Measurements from ENCODE around the gene DIPK2B. TPM values are rescaled to one million over a fixed set of nuclear protein-coding genes. Genes with fewer than 3 reads are reported as not detected.

DIPK2B gene
- total RNA-seq, 1 donor from 2014 or later, result not detected

- Histone ChIP-seq H3K9me3 (ENCODE audit: low read depth) (no peaks in the 10 kb centered on the region), H3K4me3 (no peak overlapping the region), H3K79me2 (ENCODE audit: low read depth) (no peaks in the 10 kb centered on the region), H3K36me3 (no peaks in the 10 kb centered on the region), H3K4me1 (no peaks in the 10 kb centered on the region), H3F3A (ENCODE audit: low read depth) (no peaks in the 10 kb centered on the region), H3K4me2 (no peak overlapping the region), H3K27me3 (no peaks in the 10 kb centered on the region), H3K27ac (no peak overlapping the region), H2AFZ (replicated peaks) (no peak overlapping the region), H3K9ac (no peak overlapping the region), H4K20me1 (ENCODE audit: low read depth) (no peaks in the 10 kb centered on the region)
- peaks cover 3% of the 10 kb centered on the region for H3K27me3 Mint-ChIP-seq (ENCODE audit: insufficient read depth, low read depth)
- peaks cover 12% of the 10 kb centered on the region for H3K4me1 Mint-ChIP-seq
- H3K4me3 Mint-ChIP-seq, result peak overlapping the region; percentile 71
- TF ChIP-seq, protein P1, sequence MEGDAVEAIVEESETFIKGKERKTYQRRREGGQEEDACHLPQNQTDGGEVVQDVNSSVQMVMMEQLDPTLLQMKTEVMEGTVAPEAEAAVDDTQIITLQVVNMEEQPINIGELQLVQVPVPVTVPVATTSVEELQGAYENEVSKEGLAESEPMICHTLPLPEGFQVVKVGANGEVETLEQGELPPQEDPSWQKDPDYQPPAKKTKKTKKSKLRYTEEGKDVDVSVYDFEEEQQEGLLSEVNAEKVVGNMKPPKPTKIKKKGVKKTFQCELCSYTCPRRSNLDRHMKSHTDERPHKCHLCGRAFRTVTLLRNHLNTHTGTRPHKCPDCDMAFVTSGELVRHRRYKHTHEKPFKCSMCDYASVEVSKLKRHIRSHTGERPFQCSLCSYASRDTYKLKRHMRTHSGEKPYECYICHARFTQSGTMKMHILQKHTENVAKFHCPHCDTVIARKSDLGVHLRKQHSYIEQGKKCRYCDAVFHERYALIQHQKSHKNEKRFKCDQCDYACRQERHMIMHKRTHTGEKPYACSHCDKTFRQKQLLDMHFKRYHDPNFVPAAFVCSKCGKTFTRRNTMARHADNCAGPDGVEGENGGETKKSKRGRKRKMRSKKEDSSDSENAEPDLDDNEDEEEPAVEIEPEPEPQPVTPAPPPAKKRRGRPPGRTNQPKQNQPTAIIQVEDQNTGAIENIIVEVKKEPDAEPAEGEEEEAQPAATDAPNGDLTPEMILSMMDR (IDR thresholded peaks at IDR 0.05), result no peak
- TF ChIP-seq EZH2 (IDR thresholded peaks at IDR 0.05) (no peak), EZH2phosphoT487 (IDR thresholded peaks at IDR 0.05) (no peak)
- peak overlapping the region; percentile 65 for H3K27ac Mint-ChIP-seq
- DNase-seq (ENCODE audit: low spot score), result no peak
- H3K36me3 Mint-ChIP-seq, result no peaks in the 10 kb centered on the region
- H3K9me3 Mint-ChIP-seq, result no peaks in the 10 kb centered on the region
Observed at GRCh38 chrX:45187731-45188130, 12.9 kb downstream of the DIPK2B start.

DNA sequence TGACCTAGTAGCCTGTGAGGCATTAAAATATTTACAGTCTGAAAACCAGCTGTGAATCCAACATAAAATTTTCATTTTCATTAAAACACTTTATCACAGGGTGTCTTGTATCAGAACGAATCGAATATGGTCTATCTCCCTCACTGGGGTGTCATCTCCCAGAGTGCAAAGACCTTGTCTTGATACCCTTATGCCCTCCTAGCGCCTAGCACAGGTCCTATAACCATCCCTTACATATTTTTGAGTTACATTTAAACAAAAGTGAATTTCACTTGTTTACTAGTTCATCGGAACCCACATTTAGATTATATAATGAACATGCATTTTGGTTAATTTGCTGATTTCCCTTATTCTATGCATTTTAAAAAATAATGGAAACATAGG, 14.0 kb downstream of the DIPK2B start:
- Histone ChIP-seq H3K4me3 (no peak overlapping the region), H3K27me3 (no peaks in the 10 kb centered on the region), H3K4me2 (no peak overlapping the region), H3K36me3 (no peaks in the 10 kb centered on the region), H3F3A (ENCODE audit: low read depth) (no peaks in the 10 kb centered on the region), H3K9ac (no peak overlapping the region), H3K9me3 (ENCODE audit: low read depth) (no peaks in the 10 kb centered on the region), H2AFZ (replicated peaks) (no peak overlapping the region), H3K4me1 (no peaks in the 10 kb centered on the region), H3K27ac (no peak overlapping the region), H3K79me2 (ENCODE audit: low read depth) (no peaks in the 10 kb centered on the region), H4K20me1 (ENCODE audit: low read depth) (no peaks in the 10 kb centered on the region)
- Mint-ChIP-seq H3K36me3 (no peaks in the 10 kb centered on the region), H3K27me3 (ENCODE audit: insufficient read depth, low read depth) (peaks cover 3% of the 10 kb centered on the region), H3K27ac (peak overlapping the region; percentile 64), H3K9me3 (no peaks in the 10 kb centered on the region), H3K4me3 (no peak overlapping the region), H3K4me1 (peaks cover 12% of the 10 kb centered on the region)
- no peak for DNase-seq (ENCODE audit: low spot score)
- TF ChIP-seq EZH2 (IDR thresholded peaks at IDR 0.05) (no peak), EZH2phosphoT487 (IDR thresholded peaks at IDR 0.05) (no peak)
- TF ChIP-seq, protein P1 (IDR thresholded peaks at IDR 0.05), result no peak

DNA sequence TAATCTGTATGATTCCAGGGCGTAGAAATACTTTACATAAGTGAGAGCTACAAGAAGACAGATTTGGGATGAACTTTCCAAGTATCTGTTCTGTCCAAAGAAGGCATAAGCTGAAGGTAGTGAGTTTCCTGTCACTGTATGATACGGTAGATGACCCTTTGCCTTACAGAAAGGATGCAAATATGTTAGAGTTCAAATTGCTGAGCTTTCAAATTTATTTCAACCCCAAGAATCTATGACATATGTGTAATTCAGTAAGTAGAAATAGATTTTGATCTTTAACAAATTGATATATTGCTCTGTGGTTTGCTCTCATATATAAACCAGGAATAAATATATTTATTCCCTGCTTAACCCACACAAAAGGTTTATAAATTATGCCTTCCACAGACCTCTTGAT, 16.5 kb downstream of the DIPK2B start:
- no peaks in the 10 kb centered on the region for H4K20me1 ChIP-seq (ENCODE audit: low read depth)

More for the DNA sequence above, 16.5 kb downstream of the DIPK2B start:
- Histone ChIP-seq H3K4me3 (no peak overlapping the region), H3K4me2 (no peak overlapping the region), H3K9me3 (ENCODE audit: low read depth) (peaks cover 6% of the 10 kb centered on the region), H3F3A (ENCODE audit: low read depth) (no peaks in the 10 kb centered on the region), H2AFZ (replicated peaks) (no peak overlapping the region), H3K4me1 (no peaks in the 10 kb centered on the region), H3K36me3 (no peaks in the 10 kb centered on the region), H3K27me3 (no peaks in the 10 kb centered on the region), H3K9ac (no peak overlapping the region), H3K79me2 (ENCODE audit: low read depth) (no peaks in the 10 kb centered on the region), H3K27ac (no peak overlapping the region)
- TF ChIP-seq, protein P1 (IDR thresholded peaks at IDR 0.05), result no peak
- TF ChIP-seq EZH2 (IDR thresholded peaks at IDR 0.05) (no peak), EZH2phosphoT487 (IDR thresholded peaks at IDR 0.05) (no peak)
- Mint-ChIP-seq H3K27me3 (ENCODE audit: insufficient read depth, low read depth) (peaks cover 3% of the 10 kb centered on the region), H3K4me3 (no peak overlapping the region), H3K9me3 (peaks cover 8% of the 10 kb centered on the region), H3K27ac (no peak overlapping the region), H3K4me1 (peaks cover 12% of the 10 kb centered on the region), H3K36me3 (no peaks in the 10 kb centered on the region)
- no peak for DNase-seq (ENCODE audit: low spot score)

All from neural progenitor cell (in vitro differentiated cells).